ENCODE data around the gene DOP1A. TPM values are rescaled to one million over a fixed set of nuclear protein-coding genes. Genes with fewer than 3 reads are reported as not detected.

The DOP1A gene
- total RNA-seq, 1 experiment from 2014 or later, result 24.4 TPM

GRCh38 chr6:83113258-83113657 is 45.8 kb downstream of the DOP1A start:
- Mint-ChIP-seq H3K4me1 (ENCODE audit: low read depth, unreplicated experiment) (peaks cover 8% of the 10 kb centered on the region), H3K27ac (ENCODE audit: unreplicated experiment) (no peak overlapping the region), H3K9me3 (ENCODE audit: low read depth, unreplicated experiment) (no peaks in the 10 kb centered on the region), H3K27me3 (ENCODE audit: unreplicated experiment) (no peaks in the 10 kb centered on the region), H3K36me3 (ENCODE audit: insufficient read depth, unreplicated experiment) (no peaks in the 10 kb centered on the region), H3K4me3 (ENCODE audit: low read depth, unreplicated experiment) (no peak overlapping the region)
- no peak for DNase-seq
- CTCF ChIA-PET, result no interaction called here
- no peak for TF ChIP-seq CTCF (IDR thresholded peaks at IDR 0.05; ENCODE audit: unreplicated experiment)
- BruUV-seq (replicated peaks), result no TSS peak
- intact Hi-C loops (cut with micrococcal nuclease; ENCODE audit: unreplicated experiment), result loop anchor here (5.0 kb wide), 1 partner anchor 36 kb away; no protein-coding TSS in a partner anchor

- H3K4me3 Mint-ChIP-seq (ENCODE audit: low read depth, unreplicated experiment), result no peak overlapping the region
- intact Hi-C loops (cut with micrococcal nuclease; ENCODE audit: unreplicated experiment), result loop anchor here (5.0 kb wide), 1 partner anchor 37 kb away; no protein-coding TSS in a partner anchor
- CTCF ChIA-PET, result interaction anchor here (0.6 kb wide), 1 partner anchor 46 kb away, joined by 3 read pairs; the partner anchor contains the start of gene DOP1A
- no peaks in the 10 kb centered on the region for H3K27me3 Mint-ChIP-seq (ENCODE audit: unreplicated experiment)
- no peak for DNase-seq
- H3K27ac Mint-ChIP-seq (ENCODE audit: unreplicated experiment), result peak overlapping the region; percentile 12
- no peak for TF ChIP-seq CTCF (IDR thresholded peaks at IDR 0.05; ENCODE audit: unreplicated experiment)
- peaks cover 8% of the 10 kb centered on the region for H3K4me1 Mint-ChIP-seq (ENCODE audit: low read depth, unreplicated experiment)
- no TSS peak for BruUV-seq (replicated peaks)
- H3K9me3 Mint-ChIP-seq (ENCODE audit: low read depth, unreplicated experiment), result no peaks in the 10 kb centered on the region
- no peaks in the 10 kb centered on the region for H3K36me3 Mint-ChIP-seq (ENCODE audit: insufficient read depth, unreplicated experiment)
Measured at GRCh38 chr6:83114164-83114563, 46.7 kb downstream of the DOP1A start.

GRCh38 chr6:83117802-83118201 is 50.3 kb downstream of the DOP1A start:
- no peaks in the 10 kb centered on the region for H3K36me3 Mint-ChIP-seq (ENCODE audit: insufficient read depth, unreplicated experiment)
- no peak for DNase-seq
- TF ChIP-seq CTCF (IDR thresholded peaks at IDR 0.05; ENCODE audit: unreplicated experiment), result no peak
- CTCF ChIA-PET, result no interaction called here
- H3K27ac Mint-ChIP-seq (ENCODE audit: unreplicated experiment), result no peak overlapping the region
- no peaks in the 10 kb centered on the region for H3K27me3 Mint-ChIP-seq (ENCODE audit: unreplicated experiment)
- no peaks in the 10 kb centered on the region for H3K9me3 Mint-ChIP-seq (ENCODE audit: low read depth, unreplicated experiment)
- H3K4me1 Mint-ChIP-seq (ENCODE audit: low read depth, unreplicated experiment), result peaks cover 8% of the 10 kb centered on the region
- BruUV-seq (replicated peaks), result no TSS peak
- intact Hi-C loops (cut with micrococcal nuclease; ENCODE audit: unreplicated experiment), result no loop called here
- no peak overlapping the region for H3K4me3 Mint-ChIP-seq (ENCODE audit: low read depth, unreplicated experiment)

- Mint-ChIP-seq H3K27me3 (ENCODE audit: unreplicated experiment) (no peaks in the 10 kb centered on the region), H3K9me3 (ENCODE audit: low read depth, unreplicated experiment) (no peaks in the 10 kb centered on the region), H3K4me3 (ENCODE audit: low read depth, unreplicated experiment) (no peak overlapping the region), H3K36me3 (ENCODE audit: insufficient read depth, unreplicated experiment) (no peaks in the 10 kb centered on the region), H3K27ac (ENCODE audit: unreplicated experiment) (no peak overlapping the region), H3K4me1 (ENCODE audit: low read depth, unreplicated experiment) (no peaks in the 10 kb centered on the region)
- no peak for DNase-seq
- BruUV-seq (replicated peaks), result no TSS peak
- intact Hi-C loops (cut with micrococcal nuclease; ENCODE audit: unreplicated experiment), result no loop called here
- no peak for TF ChIP-seq CTCF (IDR thresholded peaks at IDR 0.05; ENCODE audit: unreplicated experiment)
- CTCF ChIA-PET, result no interaction called here
Measured at GRCh38 chr6:83119742-83120300, 52.4 kb downstream of the DOP1A start.
